ENCODE results near the gene CHRNE.

GRCh38 chr17:4903051-4903818 is at the start of gene CHRNE:
- TF ChIP-seq CTCF (IDR thresholded peaks at IDR 0.05) (peak; percentile 91), ZFX (IDR thresholded peaks at IDR 0.05; ENCODE audit: borderline replicate concordance) (no peak)
